DND-41 (cell line): ENCODE measurements around the gene IGLL1.

ENCODE experiments used
- EZH2 ChIP-seq: IDR thresholded peaks from 3 replicates; pipeline ENCODE4 v1.6.1; 2012; ENCODE audit warnings: borderline replicate concordance, low read depth, mild to moderate bottlenecking, moderate library complexity, low read length, inconsistent platforms; ENCODE audit not compliant: severe bottlenecking
- TF ChIP-seq, protein P1 (sequence below): IDR thresholded peaks from 2 replicates; pipeline ENCODE4 v1.5.1; 2012; ENCODE audit warnings: borderline replicate concordance, low read length, moderate library complexity, mild to moderate bottlenecking; ENCODE audit not compliant: poor library complexity, severe bottlenecking; ENCODE audit errors: extremely low read depth

DNA sequence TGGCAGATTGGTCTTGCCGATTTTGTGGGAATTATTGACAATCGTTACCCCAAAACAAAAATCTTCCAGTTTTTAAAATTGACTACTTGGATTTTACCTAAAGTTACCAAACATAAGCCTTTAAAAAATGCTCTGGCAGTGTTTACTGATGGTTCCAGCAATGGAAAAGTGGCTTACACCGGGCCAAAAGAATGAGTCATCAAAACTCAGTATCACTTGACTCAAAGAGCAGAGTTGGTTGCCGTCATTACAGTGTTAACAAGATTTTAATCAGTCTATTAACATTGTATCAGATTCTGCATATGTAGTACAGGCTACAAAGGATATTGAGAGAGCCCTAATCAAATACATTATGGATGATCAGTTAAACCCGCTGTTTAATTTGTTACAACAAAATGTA lies 37.2 kb downstream of the IGLL1 start:
- TF ChIP-seq, protein P1, sequence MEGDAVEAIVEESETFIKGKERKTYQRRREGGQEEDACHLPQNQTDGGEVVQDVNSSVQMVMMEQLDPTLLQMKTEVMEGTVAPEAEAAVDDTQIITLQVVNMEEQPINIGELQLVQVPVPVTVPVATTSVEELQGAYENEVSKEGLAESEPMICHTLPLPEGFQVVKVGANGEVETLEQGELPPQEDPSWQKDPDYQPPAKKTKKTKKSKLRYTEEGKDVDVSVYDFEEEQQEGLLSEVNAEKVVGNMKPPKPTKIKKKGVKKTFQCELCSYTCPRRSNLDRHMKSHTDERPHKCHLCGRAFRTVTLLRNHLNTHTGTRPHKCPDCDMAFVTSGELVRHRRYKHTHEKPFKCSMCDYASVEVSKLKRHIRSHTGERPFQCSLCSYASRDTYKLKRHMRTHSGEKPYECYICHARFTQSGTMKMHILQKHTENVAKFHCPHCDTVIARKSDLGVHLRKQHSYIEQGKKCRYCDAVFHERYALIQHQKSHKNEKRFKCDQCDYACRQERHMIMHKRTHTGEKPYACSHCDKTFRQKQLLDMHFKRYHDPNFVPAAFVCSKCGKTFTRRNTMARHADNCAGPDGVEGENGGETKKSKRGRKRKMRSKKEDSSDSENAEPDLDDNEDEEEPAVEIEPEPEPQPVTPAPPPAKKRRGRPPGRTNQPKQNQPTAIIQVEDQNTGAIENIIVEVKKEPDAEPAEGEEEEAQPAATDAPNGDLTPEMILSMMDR: no peak
- no peak for TF ChIP-seq EZH2
